IPS-18c (cell line): Measurements from ENCODE around the gene ATP1A3.

Experiments used
- H3K4me3 ChIP-seq: 2 replicates; pipeline ENCODE4 v1.7.0; 2013; ENCODE audit warnings: low read depth, mild to moderate bottlenecking, low read length, moderate library complexity; ENCODE audit not compliant: insufficient read depth
- H3K9me3 ChIP-seq: one replicate; pipeline ENCODE4 v1.6.1; 2013; ENCODE audit warnings: mild to moderate bottlenecking, low read length, moderate library complexity; ENCODE audit not compliant: control insufficient read depth, insufficient read depth

Gene ATP1A3

DNA sequence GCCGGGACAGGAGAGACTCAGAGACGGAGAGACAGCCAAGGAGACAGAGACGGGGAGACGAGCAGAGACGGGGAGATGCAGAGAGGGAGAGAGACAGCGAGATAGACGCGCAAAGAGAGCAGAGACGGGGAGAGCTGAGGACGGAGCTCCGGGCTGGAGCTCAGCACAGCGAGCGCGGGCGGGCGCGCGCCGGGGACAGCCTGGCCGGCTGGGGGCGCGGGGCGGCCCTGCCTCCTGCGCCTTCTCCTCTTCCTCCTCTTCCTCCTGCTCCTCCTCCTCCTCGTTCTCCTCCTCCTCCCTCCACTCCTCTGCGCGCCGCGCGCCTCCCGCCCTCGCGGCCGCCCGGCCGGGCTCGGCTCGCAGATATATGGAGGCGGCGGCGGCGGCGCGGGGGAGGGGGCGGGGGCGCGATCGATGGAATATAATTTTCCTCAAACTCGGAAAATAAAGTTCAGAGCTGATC is 65.8 kb downstream of the ATP1A3 start, which contains the start of gene ERFL:
ERFL (minus strand) TSS at position 229 of the 463 bp plus-strand sequence. CDS start 15,530 bp downstream, outside the sequence.
- no peaks in the 10 kb centered on the region for H3K9me3 ChIP-seq
- H3K4me3 ChIP-seq: peak within 1 kb of the TSS; percentile 45

DNA sequence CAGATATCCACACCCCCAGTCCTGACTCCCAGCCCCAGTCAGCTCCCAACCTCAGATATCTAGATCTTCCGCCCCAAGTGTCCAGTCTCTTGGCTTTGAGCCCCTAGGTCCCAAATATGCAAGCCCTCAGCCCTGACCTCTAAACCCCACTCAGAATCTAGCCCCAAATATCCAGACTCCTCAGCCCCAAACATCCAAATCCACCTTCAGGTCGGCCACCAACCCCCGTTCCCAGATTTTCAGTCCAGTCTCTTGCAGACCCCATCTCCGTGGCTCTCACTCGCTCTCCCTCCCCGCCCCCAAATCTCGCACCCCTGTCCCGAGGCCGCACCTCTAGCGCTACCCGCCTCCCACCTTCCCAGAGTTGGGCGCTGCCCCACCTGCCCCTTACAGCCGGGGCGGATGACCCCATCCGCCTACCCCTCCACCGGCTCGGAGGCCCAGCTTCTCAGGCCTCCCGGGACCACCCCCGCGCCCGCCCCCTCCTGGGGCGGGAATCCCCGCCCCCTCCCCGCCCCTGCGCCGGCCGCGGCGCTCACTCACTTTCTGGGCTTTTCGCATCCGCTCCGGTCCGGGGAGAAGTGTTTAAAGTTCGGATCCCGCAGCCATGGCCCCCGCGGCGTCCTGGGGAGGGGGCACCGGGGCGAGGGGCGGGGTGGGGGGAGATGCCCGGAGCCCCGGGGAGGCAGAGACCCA is 66.4 kb downstream of the ATP1A3 start:
- Histone ChIP-seq H3K4me3 (peak overlapping the region; percentile 45), H3K9me3 (no peaks in the 10 kb centered on the region)

DNA sequence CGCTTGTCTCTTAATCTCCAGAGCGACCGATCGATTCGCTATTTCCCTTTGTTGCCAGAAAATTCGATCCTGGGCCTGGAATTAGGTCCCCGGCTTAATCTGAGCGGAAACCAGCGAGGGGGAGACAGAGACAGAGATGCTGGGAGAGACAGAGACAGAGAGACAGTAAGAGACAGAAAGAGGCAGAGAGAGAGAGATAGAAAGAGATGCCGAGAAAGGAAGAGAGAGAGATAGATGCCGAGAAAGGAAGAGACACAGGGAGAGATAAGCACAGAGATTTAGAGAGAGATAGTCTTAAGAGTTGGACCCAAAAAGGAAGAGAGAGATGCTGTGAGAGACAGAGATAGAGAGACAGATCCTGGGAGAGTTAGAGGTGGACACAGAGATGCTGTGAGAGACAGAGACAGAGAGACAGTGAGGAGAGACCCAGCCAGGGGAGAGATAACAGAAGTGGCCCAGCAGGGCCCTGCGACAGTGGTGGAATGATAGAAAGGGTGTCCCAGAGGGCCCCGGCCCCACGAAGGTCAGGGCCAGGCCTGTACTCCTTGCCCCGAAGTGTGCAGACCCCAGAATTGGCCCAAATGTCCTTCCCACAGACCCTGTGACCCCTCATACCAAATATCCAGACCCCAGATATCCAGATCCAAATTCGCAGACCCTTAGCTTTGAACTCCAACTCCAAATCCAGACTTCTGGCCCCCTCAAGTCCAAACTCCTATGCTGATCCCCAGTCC is 67.1 kb downstream of the ATP1A3 start:
- Histone ChIP-seq H3K4me3 (0 out of 2 replicates have a peak overlapping the region, but pooled peaks have one; percentile 24), H3K9me3 (no peaks in the 10 kb centered on the region)

DNA sequence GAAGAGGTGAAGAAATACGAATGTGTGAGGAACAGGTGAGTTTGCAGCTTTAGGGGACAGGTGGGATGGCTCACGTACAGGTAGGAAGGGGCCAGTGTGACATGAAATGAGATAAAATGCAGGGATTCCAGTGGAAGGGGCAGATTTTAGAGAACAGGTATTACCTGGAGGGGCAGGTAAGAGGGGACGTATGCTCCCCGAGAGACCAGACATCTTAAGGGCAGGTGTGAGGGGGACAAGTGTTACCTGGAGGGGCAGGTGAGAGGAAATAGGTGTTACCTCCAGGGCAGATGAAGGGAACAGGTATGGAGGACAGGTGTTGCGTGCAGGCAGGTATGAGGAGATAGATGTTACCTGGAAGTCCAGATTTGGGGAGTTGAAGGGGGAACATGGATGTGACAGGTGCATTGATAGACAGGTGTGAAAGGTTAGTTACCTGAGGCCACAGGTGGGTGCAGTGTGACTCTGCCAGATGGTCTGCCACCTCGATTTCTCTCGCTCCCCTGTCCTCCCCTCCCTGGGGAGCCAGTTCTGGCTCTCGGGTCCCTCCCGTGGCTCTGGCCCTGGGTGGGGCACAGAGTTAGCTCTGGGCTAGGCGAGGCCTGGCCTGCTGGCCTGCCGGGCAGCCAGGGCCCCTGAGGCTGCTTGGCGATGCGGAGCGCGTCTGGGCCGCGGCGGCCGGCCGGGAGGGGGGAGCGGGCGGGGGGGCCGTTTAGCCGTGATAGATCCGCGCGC is 67.8 kb downstream of the ATP1A3 start:
- H3K4me3 ChIP-seq: no peak overlapping the region
- H3K9me3 ChIP-seq: no peaks in the 10 kb centered on the region

DNA sequence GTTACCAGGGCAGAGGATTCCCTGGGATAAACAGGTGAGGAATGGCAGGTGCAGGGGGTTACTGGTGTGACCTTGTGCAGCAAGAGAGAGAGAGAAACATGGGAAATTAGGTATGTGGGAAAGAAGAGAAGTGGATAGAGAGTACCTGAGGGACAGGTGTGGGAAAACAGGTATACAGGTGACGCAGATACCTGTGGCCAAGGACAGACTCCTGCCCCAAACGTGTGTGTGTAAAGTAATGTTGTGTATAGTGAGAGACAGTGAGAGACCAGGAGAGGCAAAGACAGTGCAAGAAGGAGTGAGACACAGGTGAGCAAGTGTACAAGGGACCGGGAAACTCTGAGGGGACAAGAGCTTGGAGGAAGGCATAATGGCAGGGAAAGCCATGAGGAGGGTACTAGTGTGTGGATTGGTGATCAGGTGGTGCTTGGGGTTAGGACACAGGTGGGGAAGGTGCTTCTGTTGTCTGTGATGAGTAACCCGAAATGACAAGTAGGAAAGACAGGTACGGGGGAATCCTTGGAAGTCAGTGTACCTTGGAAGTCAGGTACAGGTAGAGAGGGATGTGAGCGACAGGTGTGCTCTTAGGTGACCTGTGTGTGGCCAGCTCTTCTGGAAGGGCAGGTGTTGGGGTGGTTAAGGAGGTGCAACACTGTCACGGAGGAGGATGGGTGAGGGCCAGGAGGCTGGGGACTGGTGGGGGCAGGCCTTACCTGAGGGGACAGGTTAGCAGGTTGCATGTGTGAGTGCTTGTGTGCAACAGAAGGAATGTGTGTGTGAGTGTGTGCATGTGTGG is 68.6 kb downstream of the ATP1A3 start:
- no peak overlapping the region for H3K4me3 ChIP-seq
- no peaks in the 10 kb centered on the region for H3K9me3 ChIP-seq

DNA sequence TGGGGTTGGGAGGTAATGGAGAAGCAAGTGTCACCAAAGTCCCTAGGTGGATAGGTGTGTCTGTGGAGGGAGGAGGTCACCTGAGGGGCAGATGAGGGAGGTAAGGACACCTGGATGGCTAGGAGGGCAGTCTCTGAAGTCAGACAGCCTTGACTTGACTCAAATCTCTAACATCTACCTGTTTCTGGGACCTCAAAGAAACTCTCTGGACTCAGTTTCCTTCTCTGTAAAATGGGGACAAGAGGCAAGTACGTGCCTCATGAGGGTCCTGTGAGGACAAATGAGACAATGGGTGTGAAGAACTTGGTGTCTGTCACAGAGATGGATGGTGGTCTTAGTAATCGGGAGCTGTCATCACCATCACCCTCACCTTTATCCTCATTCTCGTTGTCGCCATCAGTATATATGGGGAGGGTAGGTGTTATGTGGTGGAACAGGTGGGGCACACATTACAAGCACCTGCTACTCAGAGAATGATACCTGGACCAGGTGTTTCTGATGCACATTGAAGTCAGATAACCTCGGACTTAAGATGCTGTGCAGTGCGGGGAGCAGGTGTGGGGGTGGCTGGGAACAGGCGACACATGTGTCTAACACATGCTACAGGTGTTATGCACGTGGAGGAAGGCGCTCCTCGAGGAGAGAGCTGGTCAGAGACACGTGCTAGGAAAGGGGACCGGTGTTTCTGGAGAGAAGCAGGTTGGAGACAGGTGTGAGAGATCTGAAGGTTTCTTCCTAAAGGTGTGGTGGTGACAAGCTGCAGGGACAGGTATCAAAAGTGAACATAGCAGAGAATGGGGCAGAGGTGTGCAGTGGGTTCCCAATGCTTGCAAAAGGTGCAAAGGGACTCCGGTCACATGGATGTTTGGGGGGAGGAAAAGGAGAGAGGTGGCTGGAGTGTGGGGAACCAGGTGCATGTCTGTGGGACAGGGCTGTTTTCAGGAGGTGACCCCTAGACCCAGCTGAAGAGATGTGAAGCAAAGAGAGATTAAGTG is 69.6 kb downstream of the ATP1A3 start:
- H3K4me3 ChIP-seq: no peak overlapping the region
- H3K9me3 ChIP-seq: no peaks in the 10 kb centered on the region

- Histone ChIP-seq H3K9me3 (no peaks in the 10 kb centered on the region), H3K4me3 (no peak overlapping the region)
Measured at GRCh38 chr19:41923045-41923788, 70.8 kb downstream of the ATP1A3 start.

- Histone ChIP-seq H3K9me3 (no peaks in the 10 kb centered on the region), H3K4me3 (no peak overlapping the region)
Measured at GRCh38 chr19:41922585-41922984, 71.4 kb downstream of the ATP1A3 start.

- H3K9me3 ChIP-seq: no peaks in the 10 kb centered on the region
Measured at GRCh38 chr19:41921577-41922576, 72.2 kb downstream of the ATP1A3 start.

DNA sequence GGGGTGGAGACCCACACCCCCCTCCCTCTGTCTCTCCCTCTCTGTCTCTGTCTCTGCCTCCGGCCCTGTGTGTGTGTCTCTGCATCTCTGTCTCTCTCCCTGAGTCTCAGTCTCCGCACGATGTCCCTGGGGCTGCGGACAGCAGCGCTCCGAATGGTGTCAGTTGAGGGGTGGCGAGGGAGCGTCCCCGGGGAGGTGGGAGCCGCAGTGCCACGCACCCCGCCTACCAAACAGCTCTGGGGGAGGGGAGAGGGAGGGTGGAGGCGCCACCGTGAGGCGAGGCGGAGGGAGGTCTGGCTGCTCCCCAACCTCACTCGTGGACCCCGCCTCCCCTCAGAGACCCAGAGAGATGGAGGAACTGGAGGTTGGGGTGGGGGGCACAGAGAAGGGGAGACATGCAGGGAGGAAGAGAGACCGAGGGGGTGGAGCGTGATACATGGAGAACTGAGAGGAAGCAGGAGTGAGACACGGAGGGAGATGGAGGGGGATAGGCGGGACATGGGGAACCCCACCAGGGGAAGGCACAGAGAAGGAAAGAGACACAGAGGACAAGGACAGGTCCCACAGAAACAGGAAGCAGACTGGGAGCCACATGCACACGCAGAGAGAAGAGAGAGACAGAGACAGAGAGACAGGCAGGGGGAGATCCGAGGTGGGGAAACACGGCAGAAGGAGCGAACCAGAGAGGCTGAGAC is 73.0 kb downstream of the ATP1A3 start:
- H3K4me3 ChIP-seq: no peak overlapping the region
- H3K9me3 ChIP-seq: no peaks in the 10 kb centered on the region

More at GRCh38 chr19:41921577-41922576, 72.2 kb downstream of the ATP1A3 start:
- H3K4me3 ChIP-seq: no peak overlapping the region

- no peak overlapping the region for H3K4me3 ChIP-seq
- H3K9me3 ChIP-seq: no peaks in the 10 kb centered on the region
Measured at GRCh38 chr19:41919948-41920712, 73.9 kb downstream of the ATP1A3 start.

DNA sequence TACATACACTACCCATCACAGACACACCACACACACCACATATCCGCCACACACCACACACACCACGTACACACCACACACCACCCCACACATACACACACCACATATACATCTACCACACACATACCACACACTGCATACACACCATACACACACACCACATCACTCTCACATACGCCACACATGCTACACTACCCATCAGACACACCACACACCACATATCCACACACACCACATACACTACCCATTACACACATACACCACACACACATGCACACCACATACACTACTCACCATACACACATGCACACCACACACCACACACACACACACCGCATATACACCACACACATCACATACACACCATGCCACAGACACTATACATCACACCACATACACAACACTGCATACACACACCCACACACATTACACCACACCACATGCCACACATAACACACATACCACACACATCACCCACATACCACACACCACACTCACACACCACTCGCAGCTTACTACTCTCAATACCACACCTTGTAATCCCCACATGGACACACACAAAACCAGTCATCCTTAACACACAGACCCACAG is 75.3 kb downstream of the ATP1A3 start:
- no peak overlapping the region for H3K4me3 ChIP-seq

DNA sequence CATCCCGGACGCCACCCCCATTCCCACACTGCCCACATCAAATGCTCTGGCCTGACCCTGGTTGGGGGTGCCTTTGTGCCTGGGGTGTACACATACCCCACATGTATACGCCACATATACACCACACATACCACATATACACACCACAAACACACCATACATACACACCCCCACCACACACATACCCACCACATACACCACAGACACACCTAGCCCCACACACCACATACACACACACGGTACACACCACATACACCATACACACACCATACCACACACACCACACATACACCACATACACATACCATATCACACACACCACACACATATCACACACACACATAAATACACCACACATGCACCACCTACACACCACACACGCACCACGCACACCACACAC is 75.9 kb downstream of the ATP1A3 start:
- Histone ChIP-seq H3K9me3 (no peaks in the 10 kb centered on the region), H3K4me3 (no peak overlapping the region)

More for the DNA sequence above, 75.3 kb downstream of the ATP1A3 start:
- H3K9me3 ChIP-seq: no peaks in the 10 kb centered on the region
